Measurements from ENCODE around the gene LDLRAD4.

Gene LDLRAD4

GRCh38 chr18:13369756-13370510 lies 151.4 kb downstream of the LDLRAD4 start:
- Mint-ChIP-seq H3K27me3 (ENCODE audit: low read depth) (peaks cover 12% of the 10 kb centered on the region), H3K4me1 (peaks cover 6% of the 10 kb centered on the region), H3K27ac (no peak overlapping the region), H3K36me3 (ENCODE audit: low read depth) (no peaks in the 10 kb centered on the region), H3K9me3 (no peaks in the 10 kb centered on the region), H3K4me3 (no peak overlapping the region)
- TF ChIP-seq, protein P1, sequence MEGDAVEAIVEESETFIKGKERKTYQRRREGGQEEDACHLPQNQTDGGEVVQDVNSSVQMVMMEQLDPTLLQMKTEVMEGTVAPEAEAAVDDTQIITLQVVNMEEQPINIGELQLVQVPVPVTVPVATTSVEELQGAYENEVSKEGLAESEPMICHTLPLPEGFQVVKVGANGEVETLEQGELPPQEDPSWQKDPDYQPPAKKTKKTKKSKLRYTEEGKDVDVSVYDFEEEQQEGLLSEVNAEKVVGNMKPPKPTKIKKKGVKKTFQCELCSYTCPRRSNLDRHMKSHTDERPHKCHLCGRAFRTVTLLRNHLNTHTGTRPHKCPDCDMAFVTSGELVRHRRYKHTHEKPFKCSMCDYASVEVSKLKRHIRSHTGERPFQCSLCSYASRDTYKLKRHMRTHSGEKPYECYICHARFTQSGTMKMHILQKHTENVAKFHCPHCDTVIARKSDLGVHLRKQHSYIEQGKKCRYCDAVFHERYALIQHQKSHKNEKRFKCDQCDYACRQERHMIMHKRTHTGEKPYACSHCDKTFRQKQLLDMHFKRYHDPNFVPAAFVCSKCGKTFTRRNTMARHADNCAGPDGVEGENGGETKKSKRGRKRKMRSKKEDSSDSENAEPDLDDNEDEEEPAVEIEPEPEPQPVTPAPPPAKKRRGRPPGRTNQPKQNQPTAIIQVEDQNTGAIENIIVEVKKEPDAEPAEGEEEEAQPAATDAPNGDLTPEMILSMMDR (IDR thresholded peaks at IDR 0.05; ENCODE audit: unreplicated experiment in 3 of 3): no peak

GRCh38 chr18:13370995-13371625 lies 152.6 kb downstream of the LDLRAD4 start:
- TF ChIP-seq, protein P1 (IDR thresholded peaks at IDR 0.05; ENCODE audit: unreplicated experiment in 3 of 3): no peak
- Mint-ChIP-seq H3K36me3 (ENCODE audit: low read depth) (no peaks in the 10 kb centered on the region), H3K9me3 (no peaks in the 10 kb centered on the region), H3K4me3 (no peak overlapping the region), H3K27me3 (ENCODE audit: low read depth) (peaks cover 12% of the 10 kb centered on the region), H3K27ac (no peak overlapping the region), H3K4me1 (peaks cover 18% of the 10 kb centered on the region)

DNA sequence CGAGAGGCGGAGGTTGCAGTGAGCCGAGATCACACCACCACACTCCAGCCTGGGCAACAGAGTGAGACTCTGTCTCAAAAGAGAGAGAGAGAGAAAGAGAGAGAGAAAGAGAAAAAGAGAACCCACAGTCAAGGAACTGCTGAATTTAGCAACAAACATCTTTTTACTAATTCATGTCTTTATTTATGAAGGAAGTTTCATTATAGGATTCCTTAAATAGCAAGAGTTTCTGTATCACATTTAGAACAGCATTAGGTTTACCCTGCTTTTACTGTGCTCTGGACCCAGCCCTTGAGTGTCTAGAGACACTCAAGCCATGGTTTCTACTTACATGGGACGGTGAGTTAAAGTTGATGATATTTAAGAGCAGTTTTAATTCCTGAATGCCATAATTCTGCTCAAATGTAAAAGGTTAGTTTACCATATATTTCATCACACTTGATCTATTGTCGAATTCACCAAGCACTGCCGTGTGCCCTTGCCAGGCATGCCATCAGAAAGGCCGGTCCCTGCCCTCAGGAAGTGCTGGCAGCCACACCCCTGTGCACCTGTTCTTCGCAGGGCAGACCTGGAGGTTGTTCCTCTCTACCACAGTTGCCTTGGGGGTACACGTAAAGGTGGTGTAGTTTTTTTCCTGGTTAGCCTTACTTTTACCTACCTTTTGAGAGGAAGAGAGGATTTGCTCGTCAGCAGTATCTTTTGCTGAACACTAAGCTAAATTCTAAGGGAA lies 153.3 kb downstream of the LDLRAD4 start:
- no peaks in the 10 kb centered on the region for H3K9me3 Mint-ChIP-seq
- peaks cover 18% of the 10 kb centered on the region for H3K4me1 Mint-ChIP-seq
- peaks cover 12% of the 10 kb centered on the region for H3K27me3 Mint-ChIP-seq (ENCODE audit: low read depth)
- TF ChIP-seq, protein P1 (IDR thresholded peaks at IDR 0.05; ENCODE audit: unreplicated experiment in 3 of 3): no peak
- no peaks in the 10 kb centered on the region for H3K36me3 Mint-ChIP-seq (ENCODE audit: low read depth)
- H3K27ac Mint-ChIP-seq: no peak overlapping the region
- no peak overlapping the region for H3K4me3 Mint-ChIP-seq

- Mint-ChIP-seq H3K36me3 (ENCODE audit: low read depth) (no peaks in the 10 kb centered on the region), H3K9me3 (no peaks in the 10 kb centered on the region), H3K4me3 (no peak overlapping the region), H3K27me3 (ENCODE audit: low read depth) (peaks cover 10% of the 10 kb centered on the region), H3K4me1 (peaks cover 21% of the 10 kb centered on the region), H3K27ac (no peak overlapping the region)
- TF ChIP-seq, protein P1 (IDR thresholded peaks at IDR 0.05; ENCODE audit: unreplicated experiment in 3 of 3): no peak
Observed at GRCh38 chr18:13372531-13372951, 154.0 kb downstream of the LDLRAD4 start.

GRCh38 chr18:13374096-13374467 lies 155.5 kb downstream of the LDLRAD4 start:
- H3K9me3 Mint-ChIP-seq: no peaks in the 10 kb centered on the region
- H3K4me1 Mint-ChIP-seq: peaks cover 36% of the 10 kb centered on the region
- peaks cover 8% of the 10 kb centered on the region for H3K27me3 Mint-ChIP-seq (ENCODE audit: low read depth)
- no peak overlapping the region for H3K27ac Mint-ChIP-seq
- H3K4me3 Mint-ChIP-seq: no peak overlapping the region
- TF ChIP-seq, protein P1 (IDR thresholded peaks at IDR 0.05; ENCODE audit: unreplicated experiment in 3 of 3): no peak
- H3K36me3 Mint-ChIP-seq (ENCODE audit: low read depth): no peaks in the 10 kb centered on the region

Measured in nephron (organoid).